ENCODE measurements around the gene KNDC1. TPM values are rescaled to one million over a fixed set of nuclear protein-coding genes. Genes with fewer than 3 reads are reported as not detected.

KNDC1 gene
- total RNA-seq, 1 experiment from 2014 or later, result 15.7 TPM

DNA sequence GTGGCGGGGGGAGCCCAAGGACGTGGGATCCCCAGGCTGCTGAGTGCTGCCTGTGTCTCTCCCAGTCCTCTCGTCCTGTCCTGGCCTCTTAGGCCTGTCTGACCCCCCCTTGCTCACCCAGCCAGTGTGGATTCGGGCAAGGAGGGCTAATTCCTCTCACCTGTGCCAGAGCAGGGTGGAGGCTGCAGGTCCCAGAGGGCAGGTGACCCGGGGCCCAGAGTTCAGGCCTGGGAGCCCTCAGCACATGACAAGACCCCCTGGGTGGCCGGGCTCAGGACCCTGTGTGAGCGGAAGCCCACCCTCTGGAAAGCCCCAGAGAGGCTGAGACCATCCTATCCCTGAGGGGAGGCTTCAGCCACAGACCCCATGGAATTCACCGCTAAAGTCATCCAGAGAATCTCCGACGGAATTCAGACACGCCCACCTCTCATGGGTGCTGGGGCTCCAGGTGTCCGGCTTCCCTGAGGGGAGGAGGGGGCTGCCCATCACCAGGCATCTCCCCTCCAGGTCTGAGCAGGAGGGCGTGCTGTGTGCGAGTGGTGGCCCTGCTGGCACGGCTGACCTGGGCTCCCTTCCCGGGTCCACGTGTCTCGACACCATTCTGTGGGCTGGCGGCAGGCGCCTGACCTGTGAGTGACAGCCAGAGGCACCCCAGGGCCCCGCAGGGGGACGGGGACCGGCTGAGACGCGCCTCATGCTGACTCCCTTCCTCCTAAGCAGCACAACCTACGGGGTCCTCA lies 5.0 kb downstream of the KNDC1 start:
- Histone ChIP-seq H2BK5ac (ENCODE audit: insufficient read length, low read length) (no peak overlapping the region), H3K23me2 (ENCODE audit: insufficient read length, low read depth, low read length, poor library complexity, severe bottlenecking) (peaks cover 10% of the 10 kb centered on the region), H2AFZ (ENCODE audit: low read length) (no peak overlapping the region), H2AK5ac (ENCODE audit: insufficient read length, low read length) (no peak overlapping the region), H2BK120ac (ENCODE audit: low read depth, low read length, poor library complexity, severe bottlenecking) (no peak overlapping the region), H2BK20ac (ENCODE audit: low read depth, low read length, poor library complexity, severe bottlenecking) (no peak overlapping the region), H3K27ac (ENCODE audit: insufficient read length, low read depth, low read length) (no peak overlapping the region), H3K56ac (ENCODE audit: insufficient read length, low read depth, low read length) (no peak overlapping the region), H4K8ac (replicated peaks; ENCODE audit: insufficient read length, low read depth, low read length) (no peak overlapping the region), H2BK12ac (ENCODE audit: insufficient read length, low read depth, low read length) (no peak overlapping the region), H3K79me2 (ENCODE audit: insufficient read depth, low read length) (no peaks in the 10 kb centered on the region), H3K4me1 (ENCODE audit: insufficient read depth, low read length) (no peaks in the 10 kb centered on the region), H4K5ac (ENCODE audit: insufficient read length, low read depth, low read length) (no peak overlapping the region), H4K20me1 (ENCODE audit: control insufficient read depth, insufficient read depth, insufficient read length) (peaks cover 4% of the 10 kb centered on the region), H2BK15ac (ENCODE audit: low read depth, low read length) (no peak overlapping the region), H3K79me1 (ENCODE audit: insufficient read depth, low read depth, low read length, poor library complexity, severe bottlenecking) (no peaks in the 10 kb centered on the region), H3K9ac (ENCODE audit: extremely low read depth, insufficient read length, low read length) (no peak overlapping the region), H3K27me3 (ENCODE audit: insufficient read depth, low read length) (no peaks in the 10 kb centered on the region), H3T11ph (ENCODE audit: low read length) (no peak overlapping the region), H4K91ac (ENCODE audit: insufficient read length, low read depth, low read length) (no peak overlapping the region), H3K9me3 (ENCODE audit: control insufficient read depth, low read depth, low read length) (no peaks in the 10 kb centered on the region), H3K23ac (ENCODE audit: insufficient read length, low read depth, low read length) (no peak overlapping the region), H3K4me2 (ENCODE audit: insufficient read depth, insufficient read length, low read length) (no peak overlapping the region), H3K14ac (ENCODE audit: insufficient read depth, low read length) (no peak overlapping the region), H3K4ac (ENCODE audit: low read depth, low read length) (no peak overlapping the region), H3K18ac (ENCODE audit: insufficient read length, low read depth, low read length) (no peak overlapping the region)
- peaks cover 18% of the 10 kb centered on the region in 2 experiments for H3K4me1 Mint-ChIP-seq
- no peaks in the 10 kb centered on the region for H3K27me3 Mint-ChIP-seq (ENCODE audit: low read depth)
- no peaks in the 10 kb centered on the region for H3K9me3 Mint-ChIP-seq
- no CpG with 5 or more reads among the region's 26 CpGs for WGBS (ENCODE audit: extremely low coverage, insufficient read length, low lambda C conversion rate)
- H3K36me3 Mint-ChIP-seq (ENCODE audit: insufficient read depth in 1 of 3, low read depth in 3 of 3), result peaks cover 18 to 36% (median 31%) of the 10 kb centered on the region in 3 experiments; a peak in 6 of 7 replicates
- H3K27ac Mint-ChIP-seq, result peak overlapping the region in 1 of 3 experiments; percentile 55; a peak in 1 of 7 replicates
- TF ChIP-seq, protein P1, sequence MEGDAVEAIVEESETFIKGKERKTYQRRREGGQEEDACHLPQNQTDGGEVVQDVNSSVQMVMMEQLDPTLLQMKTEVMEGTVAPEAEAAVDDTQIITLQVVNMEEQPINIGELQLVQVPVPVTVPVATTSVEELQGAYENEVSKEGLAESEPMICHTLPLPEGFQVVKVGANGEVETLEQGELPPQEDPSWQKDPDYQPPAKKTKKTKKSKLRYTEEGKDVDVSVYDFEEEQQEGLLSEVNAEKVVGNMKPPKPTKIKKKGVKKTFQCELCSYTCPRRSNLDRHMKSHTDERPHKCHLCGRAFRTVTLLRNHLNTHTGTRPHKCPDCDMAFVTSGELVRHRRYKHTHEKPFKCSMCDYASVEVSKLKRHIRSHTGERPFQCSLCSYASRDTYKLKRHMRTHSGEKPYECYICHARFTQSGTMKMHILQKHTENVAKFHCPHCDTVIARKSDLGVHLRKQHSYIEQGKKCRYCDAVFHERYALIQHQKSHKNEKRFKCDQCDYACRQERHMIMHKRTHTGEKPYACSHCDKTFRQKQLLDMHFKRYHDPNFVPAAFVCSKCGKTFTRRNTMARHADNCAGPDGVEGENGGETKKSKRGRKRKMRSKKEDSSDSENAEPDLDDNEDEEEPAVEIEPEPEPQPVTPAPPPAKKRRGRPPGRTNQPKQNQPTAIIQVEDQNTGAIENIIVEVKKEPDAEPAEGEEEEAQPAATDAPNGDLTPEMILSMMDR (conservative IDR thresholded peaks at IDR 0.05), result no peak
- no peak for DNase-seq
- H3K4me3 Mint-ChIP-seq, result no peak overlapping the region

All from H9 (cell line).